H1 (cell line): Measurements from ENCODE around the gene C19orf47.

Experiments used
- CBX8 ChIP-seq: fragments of 300-800, 300-1000 bp; sonication (generic); IDR thresholded peaks from 2 replicates; pipeline ENCODE4 v1.7.1; 2016; ENCODE audit warnings: low read depth, low read length, borderline replicate concordance
- CEBPB ChIP-seq: IDR thresholded peaks from 2 replicates; pipeline ENCODE4 v1.6.1; 2012; ENCODE audit warnings: low read depth, low read length
- CHD2 ChIP-seq: IDR thresholded peaks from 2 replicates; pipeline ENCODE4 v1.6.1; 2012; ENCODE audit warnings: low read length, improper control_type of control experiment
- CTCF ChIP-seq, 3 experiments: IDR thresholded peaks; 1 replicate in 2 of 3; 2 replicates in 1 of 3; pipeline versions ENCODE4 v1.5.1 to v1.6.1; 2011; ENCODE audit warnings: low read length in 3 of 3, mild to moderate bottlenecking in 3 of 3, inconsistent platforms in 2 of 3, low read depth in 1 of 3, moderate library complexity in 1 of 3; ENCODE audit not compliant: insufficient read depth in 1 of 3; ENCODE audit errors: control extremely low read depth in 1 of 3
- EP300 ChIP-seq, 2 experiments: IDR thresholded peaks; 1 replicate in 1 of 2; 2 replicates in 1 of 2; pipeline ENCODE4 v1.6.1; 2011 to 2012; ENCODE audit warnings: low read depth in 2 of 2, low read length in 2 of 2, mild to moderate bottlenecking in 2 of 2, borderline replicate concordance in 1 of 2, inconsistent platforms in 1 of 2, moderate library complexity in 1 of 2
- JUN ChIP-seq: IDR thresholded peaks from 2 replicates; pipeline ENCODE4 v1.6.1; 2011; ENCODE audit warnings: low read depth, mild to moderate bottlenecking, improper control_type of control experiment, low read length
- JUND ChIP-seq: IDR thresholded peaks from 2 replicates; pipeline ENCODE4 v1.6.1; 2011; ENCODE audit warnings: mild to moderate bottlenecking, improper control_type of control experiment, low read length
- POLR2A ChIP-seq, 2 experiments: IDR thresholded peaks; 1 replicate in 1 of 2; 2 replicates in 1 of 2; pipeline ENCODE4 v1.6.1; 2011; ENCODE audit warnings: low read depth in 2 of 2, low read length in 2 of 2, mild to moderate bottlenecking in 2 of 2; ENCODE audit errors: control extremely low read depth in 1 of 2
- POLR2AphosphoS5 ChIP-seq: IDR thresholded peaks from 2 replicates; pipeline ENCODE4 v1.6.1; 2011; ENCODE audit warnings: low read depth, low read length
- RFX5 ChIP-seq: IDR thresholded peaks from 2 replicates; pipeline ENCODE4 v1.6.1; 2011; ENCODE audit warnings: low read depth, low read length, improper control_type of control experiment, borderline replicate concordance
- SIN3A ChIP-seq, 2 experiments: IDR thresholded peaks in 1 of 2; conservative IDR thresholded peaks in 1 of 2; 2 replicates each; pipeline ENCODE4 v1.6.1; 2011 to 2012; ENCODE audit warnings: low read length in 2 of 2, improper control_type of control experiment in 1 of 2, low read depth in 1 of 2, mild to moderate bottlenecking in 1 of 2
- SRF ChIP-seq: IDR thresholded peaks from 2 replicates; pipeline ENCODE4 v1.6.1; 2011; ENCODE audit warnings: mild to moderate bottlenecking, low read depth, low read length, moderate library complexity
- YY1 ChIP-seq: IDR thresholded peaks from 2 replicates; pipeline ENCODE4 v1.6.1; 2011; ENCODE audit warnings: low read depth, mild to moderate bottlenecking, low read length
- ZNF274 ChIP-seq: IDR thresholded peaks from 2 replicates; pipeline ENCODE4 v1.7.0; 2012; ENCODE audit warnings: low read length, borderline replicate concordance; ENCODE audit errors: extremely low read depth

DNA sequence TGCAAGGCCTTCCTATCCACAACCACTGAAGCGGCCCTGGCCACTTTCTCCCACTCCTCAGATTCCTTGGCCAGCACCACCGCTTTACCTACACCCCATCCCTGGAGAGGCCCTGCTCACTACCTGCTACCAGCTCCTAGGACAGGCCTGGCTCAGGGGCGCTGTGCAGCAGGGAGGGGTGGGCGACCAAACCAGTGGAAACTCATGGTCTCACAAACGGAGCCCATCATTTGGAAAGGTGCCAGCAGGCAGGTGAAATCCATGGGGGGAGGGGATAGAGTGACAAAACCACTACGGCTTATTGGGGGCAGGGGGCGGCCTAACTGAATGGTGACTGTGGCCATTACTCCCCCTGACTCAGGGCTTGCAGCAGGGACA, 27.6 kb downstream of the C19orf47 start:
- no peak for TF ChIP-seq YY1
- TF ChIP-seq CTCF (IDR thresholded peaks at IDR 0.05; ENCODE audit: control extremely low read depth in 1 of 3, insufficient read depth in 1 of 3, low read depth in 1 of 3, low read length in 3 of 3), result no peak
- no peak for TF ChIP-seq POLR2A (IDR thresholded peaks at IDR 0.05; ENCODE audit: control extremely low read depth in 1 of 2, low read depth in 2 of 2, low read length in 2 of 2)
- TF ChIP-seq ZNF274, result no peak
- TF ChIP-seq EP300 (IDR thresholded peaks at IDR 0.05; ENCODE audit: borderline replicate concordance in 1 of 2, low read depth in 2 of 2, low read length in 2 of 2), result no peak
- TF ChIP-seq SRF, result no peak
- no peak for TF ChIP-seq JUN
- TF ChIP-seq JUND, result no peak
- TF ChIP-seq POLR2AphosphoS5, result no peak
- no peak for TF ChIP-seq CEBPB
- no peak for TF ChIP-seq CHD2
- no peak for TF ChIP-seq CBX8
- no peak for TF ChIP-seq SIN3A (conservative IDR thresholded peaks at IDR 0.05 in 1 of 2, IDR thresholded peaks at IDR 0.05 in 1 of 2; ENCODE audit: low read depth in 1 of 2, low read length in 2 of 2)
- no peak for TF ChIP-seq RFX5
